HEK293 (cell line): ENCODE measurements around the gene SFSWAP.

Source experiments
- EGR2 ChIP-seq: fragments of 450-650 bp; formaldehyde crosslinking; IDR thresholded peaks from 2 replicates; pipeline ENCODE4 v1.5.1; 2016; ENCODE audit warnings: low read depth, missing biosample characterization, missing genetic modification characterization
- GLIS1 ChIP-seq: fragments of 450-650 bp; formaldehyde crosslinking; IDR thresholded peaks from 2 replicates; pipeline ENCODE4 v1.5.1; 2016; ENCODE audit warnings: missing biosample characterization, missing genetic modification characterization
- KLF17 ChIP-seq: fragments of 450-650 bp; formaldehyde crosslinking; IDR thresholded peaks from 2 replicates; pipeline ENCODE4 v1.5.1; 2016; ENCODE audit warnings: missing biosample characterization, missing genetic modification characterization
- KLF8 ChIP-seq: fragments of 450-650 bp; formaldehyde crosslinking; IDR thresholded peaks from 2 replicates; pipeline ENCODE4 v1.5.1; 2016; ENCODE audit warnings: missing biosample characterization, missing genetic modification characterization
- WT1 ChIP-seq: fragments of 450-650 bp; formaldehyde crosslinking; IDR thresholded peaks from 2 replicates; pipeline ENCODE4 v1.5.1; 2016; ENCODE audit warnings: missing biosample characterization, missing genetic modification characterization
- ZBTB1 ChIP-seq: fragments of 450-650 bp; formaldehyde crosslinking; IDR thresholded peaks from 2 replicates; pipeline ENCODE4 v1.5.1; 2016; ENCODE audit warnings: missing biosample characterization, missing genetic modification characterization
- ZBTB20 ChIP-seq: fragments of 450-650 bp; formaldehyde crosslinking; IDR thresholded peaks from 2 replicates; pipeline ENCODE4 v1.5.1; 2016; ENCODE audit warnings: missing biosample characterization, missing genetic modification characterization
- ZBTB26 ChIP-seq: fragments of 450-650 bp; formaldehyde crosslinking; optimal IDR thresholded peaks from 2 replicates; pipeline ENCODE3; 2016; ENCODE audit warnings: missing biosample characterization, mild to moderate bottlenecking, missing genetic modification characterization
- ZFHX2 ChIP-seq: fragments of 450-650 bp; formaldehyde crosslinking; conservative IDR thresholded peaks from 2 replicates; pipeline ENCODE4 v1.5.1; 2016; ENCODE audit warnings: missing biosample characterization, missing genetic modification characterization
- ZNF112 ChIP-seq: fragments of 450-650 bp; formaldehyde crosslinking; IDR thresholded peaks from 2 replicates; pipeline ENCODE4 v1.5.0; 2017; ENCODE audit warnings: missing biosample characterization, missing genetic modification characterization
- ZNF157 ChIP-seq: fragments of 450-650 bp; formaldehyde crosslinking; IDR thresholded peaks from 2 replicates; pipeline ENCODE4 v1.5.1; 2016; ENCODE audit warnings: missing biosample characterization, missing genetic modification characterization
- ZNF174 ChIP-seq: fragments of 450-650 bp; formaldehyde crosslinking; IDR thresholded peaks from 2 replicates; pipeline ENCODE4 v1.5.0; 2017; ENCODE audit warnings: missing biosample characterization, mild to moderate bottlenecking, missing genetic modification characterization
- ZNF248 ChIP-seq: fragments of 450-650 bp; formaldehyde crosslinking; IDR thresholded peaks from 2 replicates; pipeline ENCODE4 v1.5.1; 2017; ENCODE audit warnings: missing biosample characterization, missing genetic modification characterization
- ZNF366 ChIP-seq: fragments of 450-650 bp; formaldehyde crosslinking; conservative IDR thresholded peaks from 2 replicates; pipeline ENCODE4 v1.5.1; 2016; ENCODE audit warnings: missing biosample characterization, missing genetic modification characterization
- ZNF416 ChIP-seq: fragments of 450-650 bp; formaldehyde crosslinking; IDR thresholded peaks from 2 replicates; pipeline ENCODE4 v1.5.1; 2016; ENCODE audit warnings: missing biosample characterization, missing genetic modification characterization
- ZNF514 ChIP-seq: fragments of 450-650 bp; formaldehyde crosslinking; IDR thresholded peaks from 2 replicates; pipeline ENCODE4 v1.5.1; 2016; ENCODE audit warnings: missing biosample characterization, missing genetic modification characterization
- ZNF600 ChIP-seq: fragments of 450-650 bp; formaldehyde crosslinking; IDR thresholded peaks from 2 replicates; pipeline ENCODE4 v1.5.1; 2016; ENCODE audit warnings: missing biosample characterization, missing genetic modification characterization
- ZNF629 ChIP-seq: fragments of 450-650 bp; formaldehyde crosslinking; IDR thresholded peaks from 2 replicates; pipeline ENCODE4 v1.5.1; 2017; ENCODE audit warnings: missing biosample characterization, missing genetic modification characterization
- ZNF658 ChIP-seq: fragments of 450-650 bp; formaldehyde crosslinking; IDR thresholded peaks from 2 replicates; pipeline ENCODE4; 2016; ENCODE audit warnings: missing biosample characterization, missing genetic modification characterization
- TF ChIP-seq, protein P1 (sequence below): fragments of 450-650 bp; IDR thresholded peaks from 2 replicates; pipeline ENCODE4 v1.5.1; 2018; ENCODE audit warnings: missing biosample characterization, missing genetic modification characterization
- TF ChIP-seq, protein P2 (sequence below): fragments of 450-650 bp; formaldehyde crosslinking; IDR thresholded peaks from 2 replicates; pipeline ENCODE4 v1.5.1; 2016; ENCODE audit warnings: missing biosample characterization, missing genetic modification characterization
- TF ChIP-seq, protein P3 (sequence below): fragments of 450-650 bp; formaldehyde crosslinking; IDR thresholded peaks from 2 replicates; pipeline ENCODE4 v1.5.1; 2016; ENCODE audit warnings: missing biosample characterization, missing genetic modification characterization
- TF ChIP-seq, protein P4 (sequence below): fragments of 450-650 bp; formaldehyde crosslinking; IDR thresholded peaks from 2 replicates; pipeline ENCODE4 v1.5.1; 2016; ENCODE audit warnings: missing biosample characterization, missing genetic modification characterization
- TF ChIP-seq, protein P5 (sequence below): sonication (generic); formaldehyde crosslinking; IDR thresholded peaks from 2 replicates; pipeline ENCODE4 v1.8.1; 2022; ENCODE audit warnings: mild to moderate bottlenecking, moderate library complexity, missing genetic modification reagents
- TF ChIP-seq, protein P6 (sequence below): fragments of 450-650 bp; formaldehyde crosslinking; IDR thresholded peaks from 2 replicates; pipeline ENCODE4 v1.5.1; 2016; ENCODE audit warnings: missing biosample characterization, missing genetic modification characterization

SFSWAP gene

DNA sequence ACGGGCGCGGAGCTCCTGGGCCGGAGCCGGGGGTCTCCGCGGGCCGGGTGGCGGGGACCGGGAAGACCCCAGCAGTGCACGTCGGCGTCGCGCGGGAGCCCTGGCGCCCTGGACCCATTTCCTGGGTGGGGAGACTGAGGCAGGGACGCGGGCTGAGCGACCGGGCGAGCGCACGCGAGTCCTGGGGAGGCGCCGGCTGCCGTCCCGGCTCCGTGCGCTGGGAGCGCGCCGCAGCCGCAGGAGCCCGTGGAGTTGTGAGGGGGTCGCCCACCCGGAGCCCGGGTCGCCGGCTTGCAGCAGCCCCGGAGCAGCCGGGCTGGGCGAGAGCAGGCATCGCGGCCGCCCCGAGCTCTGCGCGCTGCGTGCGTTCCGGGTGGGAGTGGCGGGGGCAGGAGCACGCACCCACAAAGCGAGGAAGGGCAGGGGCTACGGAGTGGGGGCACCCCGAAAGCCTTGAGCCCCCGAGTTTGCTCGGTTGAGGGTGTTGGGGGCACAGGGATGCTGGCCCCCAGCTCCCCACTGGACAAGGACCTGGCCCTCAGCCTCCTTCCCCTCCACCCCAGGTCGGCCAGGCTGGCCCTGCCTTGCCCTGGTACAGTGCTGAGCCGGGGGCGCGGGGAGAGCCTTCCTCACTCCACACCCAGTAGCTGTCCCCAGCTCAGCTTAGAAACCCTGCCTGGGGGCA, 117.9 kb downstream of the SFSWAP start (continued):
- TF ChIP-seq, protein P1, sequence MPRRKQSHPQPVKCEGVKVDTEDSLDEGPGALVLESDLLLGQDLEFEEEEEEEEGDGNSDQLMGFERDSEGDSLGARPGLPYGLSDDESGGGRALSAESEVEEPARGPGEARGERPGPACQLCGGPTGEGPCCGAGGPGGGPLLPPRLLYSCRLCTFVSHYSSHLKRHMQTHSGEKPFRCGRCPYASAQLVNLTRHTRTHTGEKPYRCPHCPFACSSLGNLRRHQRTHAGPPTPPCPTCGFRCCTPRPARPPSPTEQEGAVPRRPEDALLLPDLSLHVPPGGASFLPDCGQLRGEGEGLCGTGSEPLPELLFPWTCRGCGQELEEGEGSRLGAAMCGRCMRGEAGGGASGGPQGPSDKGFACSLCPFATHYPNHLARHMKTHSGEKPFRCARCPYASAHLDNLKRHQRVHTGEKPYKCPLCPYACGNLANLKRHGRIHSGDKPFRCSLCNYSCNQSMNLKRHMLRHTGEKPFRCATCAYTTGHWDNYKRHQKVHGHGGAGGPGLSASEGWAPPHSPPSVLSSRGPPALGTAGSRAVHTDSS (tag by site-specific recombination): no peak
- peak; percentile 39; the same call in 1 of the 2 replicates for TF ChIP-seq EGR2
- TF ChIP-seq ZNF248 (tag by site-specific recombination): no peak
- TF ChIP-seq WT1 (tag by site-specific recombination): no peak
- TF ChIP-seq, protein P2, sequence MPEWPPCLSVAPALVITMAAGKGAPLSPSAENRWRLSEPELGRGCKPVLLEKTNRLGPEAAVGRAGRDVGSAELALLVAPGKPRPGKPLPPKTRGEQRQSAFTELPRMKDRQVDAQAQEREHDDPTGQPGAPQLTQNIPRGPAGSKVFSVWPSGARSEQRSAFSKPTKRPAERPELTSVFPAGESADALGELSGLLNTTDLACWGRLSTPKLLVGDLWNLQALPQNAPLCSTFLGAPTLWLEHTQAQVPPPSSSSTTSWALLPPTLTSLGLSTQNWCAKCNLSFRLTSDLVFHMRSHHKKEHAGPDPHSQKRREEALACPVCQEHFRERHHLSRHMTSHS (tag by site-specific recombination): no peak
- TF ChIP-seq ZNF600 (tag by site-specific recombination): peak; percentile 50; the same call in 1 of the 2 replicates
- TF ChIP-seq ZNF174 (tag by site-specific recombination): 0 out of 2 replicates have a peak, but pooled peaks have one; percentile 48
- no peak for TF ChIP-seq ZNF514 (tag by site-specific recombination)
- TF ChIP-seq, protein P3, sequence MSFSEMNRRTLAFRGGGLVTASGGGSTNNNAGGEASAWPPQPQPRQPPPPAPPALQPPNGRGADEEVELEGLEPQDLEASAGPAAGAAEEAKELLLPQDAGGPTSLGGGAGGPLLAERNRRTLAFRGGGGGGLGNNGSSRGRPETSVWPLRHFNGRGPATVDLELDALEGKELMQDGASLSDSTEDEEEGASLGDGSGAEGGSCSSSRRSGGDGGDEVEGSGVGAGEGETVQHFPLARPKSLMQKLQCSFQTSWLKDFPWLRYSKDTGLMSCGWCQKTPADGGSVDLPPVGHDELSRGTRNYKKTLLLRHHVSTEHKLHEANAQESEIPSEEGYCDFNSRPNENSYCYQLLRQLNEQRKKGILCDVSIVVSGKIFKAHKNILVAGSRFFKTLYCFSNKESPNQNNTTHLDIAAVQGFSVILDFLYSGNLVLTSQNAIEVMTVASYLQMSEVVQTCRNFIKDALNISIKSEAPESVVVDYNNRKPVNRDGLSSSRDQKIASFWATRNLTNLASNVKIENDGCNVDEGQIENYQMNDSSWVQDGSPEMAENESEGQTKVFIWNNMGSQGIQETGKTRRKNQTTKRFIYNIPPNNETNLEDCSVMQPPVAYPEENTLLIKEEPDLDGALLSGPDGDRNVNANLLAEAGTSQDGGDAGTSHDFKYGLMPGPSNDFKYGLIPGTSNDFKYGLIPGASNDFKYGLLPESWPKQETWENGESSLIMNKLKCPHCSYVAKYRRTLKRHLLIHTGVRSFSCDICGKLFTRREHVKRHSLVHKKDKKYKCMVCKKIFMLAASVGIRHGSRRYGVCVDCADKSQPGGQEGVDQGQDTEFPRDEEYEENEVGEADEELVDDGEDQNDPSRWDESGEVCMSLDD: peak; percentile 88
- no peak for TF ChIP-seq ZNF658 (tag by site-specific recombination)
- TF ChIP-seq ZNF629 (tag by site-specific recombination): no peak
- TF ChIP-seq ZNF112: no peak
- peak; percentile 26; the same call in 1 of the 2 replicates for TF ChIP-seq KLF8 (tag by site-specific recombination)
- TF ChIP-seq ZBTB26 (tag by site-specific recombination): peak; percentile 69
- TF ChIP-seq ZBTB20 (tag by site-specific recombination): peak; percentile 73; the same call in 1 of the 2 replicates
- TF ChIP-seq, protein P4, sequence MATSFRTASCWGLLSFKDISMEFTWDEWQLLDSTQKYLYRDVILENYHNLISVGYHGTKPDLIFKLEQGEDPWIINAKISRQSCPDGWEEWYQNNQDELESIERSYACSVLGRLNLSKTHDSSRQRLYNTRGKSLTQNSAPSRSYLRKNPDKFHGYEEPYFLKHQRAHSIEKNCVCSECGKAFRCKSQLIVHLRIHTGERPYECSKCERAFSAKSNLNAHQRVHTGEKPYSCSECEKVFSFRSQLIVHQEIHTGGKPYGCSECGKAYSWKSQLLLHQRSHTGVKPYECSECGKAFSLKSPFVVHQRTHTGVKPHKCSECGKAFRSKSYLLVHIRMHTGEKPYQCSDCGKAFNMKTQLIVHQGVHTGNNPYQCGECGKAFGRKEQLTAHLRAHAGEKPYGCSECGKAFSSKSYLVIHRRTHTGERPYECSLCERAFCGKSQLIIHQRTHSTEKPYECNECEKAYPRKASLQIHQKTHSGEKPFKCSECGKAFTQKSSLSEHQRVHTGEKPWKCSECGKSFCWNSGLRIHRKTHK: no peak
- TF ChIP-seq ZNF366: no peak
- 0 out of 2 replicates have a peak, but pooled peaks have one; percentile 31 for TF ChIP-seq KLF17 (tag by site-specific recombination)
- TF ChIP-seq ZFHX2 (tag by site-specific recombination): peak; percentile 60
- TF ChIP-seq ZNF157 (tag by site-specific recombination): no peak
- no peak for TF ChIP-seq ZNF416 (tag by site-specific recombination)
- no peak for TF ChIP-seq ZBTB1 (tag by site-specific recombination)
- no peak for TF ChIP-seq GLIS1
- TF ChIP-seq, protein P5, sequence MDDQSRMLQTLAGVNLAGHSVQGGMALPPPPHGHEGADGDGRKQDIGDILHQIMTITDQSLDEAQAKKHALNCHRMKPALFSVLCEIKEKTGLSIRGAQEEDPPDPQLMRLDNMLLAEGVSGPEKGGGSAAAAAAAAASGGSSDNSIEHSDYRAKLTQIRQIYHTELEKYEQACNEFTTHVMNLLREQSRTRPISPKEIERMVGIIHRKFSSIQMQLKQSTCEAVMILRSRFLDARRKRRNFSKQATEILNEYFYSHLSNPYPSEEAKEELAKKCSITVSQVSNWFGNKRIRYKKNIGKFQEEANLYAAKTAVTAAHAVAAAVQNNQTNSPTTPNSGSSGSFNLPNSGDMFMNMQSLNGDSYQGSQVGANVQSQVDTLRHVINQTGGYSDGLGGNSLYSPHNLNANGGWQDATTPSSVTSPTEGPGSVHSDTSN (CRISPR knock-in tag): no peak
- TF ChIP-seq, protein P6, sequence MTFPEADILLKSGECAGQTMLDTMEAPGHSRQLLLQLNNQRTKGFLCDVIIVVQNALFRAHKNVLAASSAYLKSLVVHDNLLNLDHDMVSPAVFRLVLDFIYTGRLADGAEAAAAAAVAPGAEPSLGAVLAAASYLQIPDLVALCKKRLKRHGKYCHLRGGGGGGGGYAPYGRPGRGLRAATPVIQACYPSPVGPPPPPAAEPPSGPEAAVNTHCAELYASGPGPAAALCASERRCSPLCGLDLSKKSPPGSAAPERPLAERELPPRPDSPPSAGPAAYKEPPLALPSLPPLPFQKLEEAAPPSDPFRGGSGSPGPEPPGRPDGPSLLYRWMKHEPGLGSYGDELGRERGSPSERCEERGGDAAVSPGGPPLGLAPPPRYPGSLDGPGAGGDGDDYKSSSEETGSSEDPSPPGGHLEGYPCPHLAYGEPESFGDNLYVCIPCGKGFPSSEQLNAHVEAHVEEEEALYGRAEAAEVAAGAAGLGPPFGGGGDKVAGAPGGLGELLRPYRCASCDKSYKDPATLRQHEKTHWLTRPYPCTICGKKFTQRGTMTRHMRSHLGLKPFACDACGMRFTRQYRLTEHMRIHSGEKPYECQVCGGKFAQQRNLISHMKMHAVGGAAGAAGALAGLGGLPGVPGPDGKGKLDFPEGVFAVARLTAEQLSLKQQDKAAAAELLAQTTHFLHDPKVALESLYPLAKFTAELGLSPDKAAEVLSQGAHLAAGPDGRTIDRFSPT (tag by site-specific recombination): peak; percentile 77
